ENCODE data around the gene PREX1. TPM values are rescaled to one million over a fixed set of nuclear protein-coding genes. Genes with fewer than 3 reads are reported as not detected.

Gene PREX1
- total RNA-seq, 2 experiments from 2014 or later = 130 to 156 TPM

DNA sequence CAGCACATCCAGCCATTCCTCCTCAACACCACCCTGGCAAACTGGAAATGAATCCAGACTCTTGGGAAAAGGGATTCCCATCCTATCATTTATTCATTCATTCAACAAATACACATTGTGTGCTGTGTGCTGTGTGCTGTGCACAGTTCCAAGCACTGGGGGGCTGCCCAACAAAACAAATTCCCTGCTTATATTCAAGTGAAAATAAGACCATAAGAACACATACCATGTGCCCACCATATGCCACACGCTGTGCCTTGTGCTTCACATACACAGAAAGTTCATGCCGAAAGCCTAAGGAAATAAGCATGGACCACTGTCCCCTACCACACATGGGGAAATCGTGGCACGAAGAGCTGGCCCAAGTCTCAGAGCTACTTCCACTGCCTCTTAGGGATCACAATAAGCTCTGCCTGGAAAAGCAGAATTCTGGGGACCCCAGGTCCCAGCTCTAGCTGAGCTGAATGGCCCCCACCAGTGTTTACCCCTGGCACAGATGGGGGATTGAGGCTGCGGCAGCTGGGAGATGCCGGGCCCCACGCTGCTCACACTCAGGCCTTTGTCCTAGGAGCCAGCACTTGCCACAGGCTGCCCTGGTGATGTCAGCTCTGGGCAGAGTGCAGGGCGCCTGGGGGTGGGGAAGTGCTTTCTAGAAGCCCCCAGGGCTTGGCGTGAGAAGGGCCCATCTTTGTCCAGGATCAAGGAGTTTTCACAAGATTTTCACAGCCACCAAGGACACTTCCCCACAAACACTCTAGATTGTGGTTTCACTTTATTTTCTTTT is 99.6 kb downstream of the PREX1 start:
- Mint-ChIP-seq H3K4me3 (no peak overlapping the region), H3K9me3 (ENCODE audit: low read depth) (no peaks in the 10 kb centered on the region), H3K36me3 (peaks cover 72% of the 10 kb centered on the region), H3K27ac (peak overlapping the region; percentile 67), H3K27me3 (no peaks in the 10 kb centered on the region), H3K4me1 (peaks cover 62% of the 10 kb centered on the region)
- CTCF ChIA-PET = interaction anchor here (1.0 to 1.5 kb wide), 3 partner anchors 9 to 10 kb away, joined by 3 to 5 read pairs (median 4); no protein-coding TSS in a partner anchor
- ATAC-seq (no peak), DNase-seq (no peak)

GRCh38 chr20:48727226-48727625 is 100.6 kb downstream of the PREX1 start:
- Mint-ChIP-seq H3K9me3 (ENCODE audit: low read depth) (no peaks in the 10 kb centered on the region), H3K27ac (no peak overlapping the region), H3K36me3 (peaks cover 65% of the 10 kb centered on the region), H3K4me3 (no peak overlapping the region), H3K27me3 (no peaks in the 10 kb centered on the region), H3K4me1 (peaks cover 69% of the 10 kb centered on the region)
- ATAC-seq = no peak
- DNase-seq = no peak
- CTCF ChIA-PET = interaction anchor here (1.6 kb wide), 1 partner anchor 11 kb away, joined by 4 read pairs; no protein-coding TSS in a partner anchor

DNA sequence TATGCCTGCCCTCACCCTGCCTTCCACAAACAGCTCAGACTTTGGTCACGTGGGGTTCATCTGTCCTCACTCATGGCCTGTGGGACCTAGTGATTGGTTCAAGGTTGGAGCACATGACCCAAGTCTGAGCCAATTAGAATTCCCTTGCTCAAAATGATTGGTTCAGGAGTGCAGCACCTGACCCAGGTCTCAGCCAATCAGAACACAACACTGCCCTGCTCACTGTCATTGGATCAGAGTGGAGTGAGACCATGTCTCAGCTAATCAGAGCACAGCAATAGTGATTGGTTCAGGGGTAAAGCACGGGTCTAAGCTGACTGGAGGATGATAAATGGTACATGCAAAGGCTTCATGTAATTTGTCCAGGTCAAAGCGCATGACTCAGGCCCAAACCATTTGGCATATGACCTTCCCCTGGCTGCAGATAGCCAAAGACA is 102.2 kb downstream of the PREX1 start:
- peaks cover 62% of the 10 kb centered on the region for H3K36me3 Mint-ChIP-seq
- no peaks in the 10 kb centered on the region for H3K9me3 Mint-ChIP-seq (ENCODE audit: low read depth)
- ATAC-seq (peak; percentile 37), DNase-seq (no peak)
- H3K27ac Mint-ChIP-seq = peak overlapping the region; percentile 41
- H3K27me3 Mint-ChIP-seq = no peaks in the 10 kb centered on the region
- H3K4me3 Mint-ChIP-seq = no peak overlapping the region
- CTCF ChIA-PET = interaction anchor here (1.1 to 1.6 kb wide), 3 partner anchors 44 to 68 kb away, joined by 4 to 5 read pairs (median 4); no protein-coding TSS in a partner anchor
- peaks cover 74% of the 10 kb centered on the region for H3K4me1 Mint-ChIP-seq

- peaks cover 61% of the 10 kb centered on the region for H3K36me3 Mint-ChIP-seq
- peak overlapping the region; percentile 41 for H3K27ac Mint-ChIP-seq
- DNase-seq (no peak), ATAC-seq (no peak)
- H3K4me3 Mint-ChIP-seq = no peak overlapping the region
- H3K9me3 Mint-ChIP-seq (ENCODE audit: low read depth) = no peaks in the 10 kb centered on the region
- no peaks in the 10 kb centered on the region for H3K27me3 Mint-ChIP-seq
- H3K4me1 Mint-ChIP-seq = peaks cover 74% of the 10 kb centered on the region
- CTCF ChIA-PET = interaction anchor here (1.1 to 3.0 kb wide), 5 partner anchors 14 to 180 kb away, joined by 3 to 10 read pairs (median 4); no protein-coding TSS in a partner anchor
Measured at GRCh38 chr20:48724891-48725554, 102.8 kb downstream of the PREX1 start.

DNA sequence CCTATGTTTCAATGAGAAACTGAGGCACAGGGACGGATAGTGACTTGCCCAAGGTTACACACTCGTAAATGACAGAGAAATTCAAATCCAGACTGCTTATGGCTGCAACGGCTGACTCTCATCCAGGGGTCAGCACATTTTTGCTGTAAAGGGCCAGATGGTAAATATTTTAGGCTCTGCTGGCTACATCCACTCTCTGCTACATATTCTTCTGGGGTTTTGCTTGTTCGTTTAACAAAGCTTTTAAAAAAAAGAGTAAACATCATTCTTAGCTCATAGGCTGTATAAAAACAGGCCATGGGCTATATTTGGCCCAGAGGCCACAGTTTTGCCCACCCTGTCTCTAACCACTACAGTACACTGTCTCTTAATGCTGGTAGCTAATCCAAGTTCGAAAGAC is 103.4 kb downstream of the PREX1 start:
- ATAC-seq = no peak
- no peak for DNase-seq
- H3K4me1 Mint-ChIP-seq = peaks cover 74% of the 10 kb centered on the region
- H3K9me3 Mint-ChIP-seq (ENCODE audit: low read depth) = no peaks in the 10 kb centered on the region
- CTCF ChIA-PET = interaction anchor here (1.1 to 3.0 kb wide), 5 partner anchors 15 to 181 kb away, joined by 3 to 10 read pairs (median 4); no protein-coding TSS in a partner anchor
- no peaks in the 10 kb centered on the region for H3K27me3 Mint-ChIP-seq
- peaks cover 62% of the 10 kb centered on the region for H3K36me3 Mint-ChIP-seq
- peak overlapping the region; percentile 33 for H3K27ac Mint-ChIP-seq
- no peak overlapping the region for H3K4me3 Mint-ChIP-seq

- ATAC-seq (no peak), DNase-seq (no peak)
- Mint-ChIP-seq H3K4me1 (peaks cover 75% of the 10 kb centered on the region), H3K9me3 (ENCODE audit: low read depth) (no peaks in the 10 kb centered on the region), H3K36me3 (peaks cover 65% of the 10 kb centered on the region), H3K27me3 (no peaks in the 10 kb centered on the region), H3K4me3 (no peak overlapping the region), H3K27ac (peak overlapping the region; percentile 80)
- CTCF ChIA-PET = interaction anchor here (1.1 to 3.0 kb wide), 6 partner anchors 13 to 182 kb away, joined by 3 to 10 read pairs (median 3); no protein-coding TSS in a partner anchor
Measured at GRCh38 chr20:48723308-48724264, 104.2 kb downstream of the PREX1 start.

GRCh38 chr20:48722737-48723191 is 105.0 kb downstream of the PREX1 start:
- CTCF ChIA-PET = interaction anchor here (0.9 to 3.0 kb wide), 4 partner anchors 12 to 39 kb away, joined by 3 to 10 read pairs (median 3); no protein-coding TSS in a partner anchor
- H3K9me3 Mint-ChIP-seq (ENCODE audit: low read depth) = no peaks in the 10 kb centered on the region
- ATAC-seq (peak; percentile 14), DNase-seq (peak; percentile 52)
- peaks cover 65% of the 10 kb centered on the region for H3K36me3 Mint-ChIP-seq
- no peak overlapping the region for H3K4me3 Mint-ChIP-seq
- H3K27me3 Mint-ChIP-seq = no peaks in the 10 kb centered on the region
- peak overlapping the region; percentile 80 for H3K27ac Mint-ChIP-seq
- peaks cover 77% of the 10 kb centered on the region for H3K4me1 Mint-ChIP-seq

- peaks cover 65% of the 10 kb centered on the region for H3K36me3 Mint-ChIP-seq
- CTCF ChIA-PET = interaction anchor here (0.9 to 3.0 kb wide), 5 partner anchors 13 to 39 kb away, joined by 3 to 10 read pairs (median 3); no protein-coding TSS in a partner anchor
- H3K4me3 Mint-ChIP-seq = peak overlapping the region; percentile 3
- no peaks in the 10 kb centered on the region for H3K27me3 Mint-ChIP-seq
- H3K4me1 Mint-ChIP-seq = peaks cover 81% of the 10 kb centered on the region
- peak overlapping the region; percentile 80 for H3K27ac Mint-ChIP-seq
- ATAC-seq (no peak), DNase-seq (peak; percentile 54)
- H3K9me3 Mint-ChIP-seq (ENCODE audit: low read depth) = no peaks in the 10 kb centered on the region
Measured at GRCh38 chr20:48722002-48722731, 105.6 kb downstream of the PREX1 start.

DNA sequence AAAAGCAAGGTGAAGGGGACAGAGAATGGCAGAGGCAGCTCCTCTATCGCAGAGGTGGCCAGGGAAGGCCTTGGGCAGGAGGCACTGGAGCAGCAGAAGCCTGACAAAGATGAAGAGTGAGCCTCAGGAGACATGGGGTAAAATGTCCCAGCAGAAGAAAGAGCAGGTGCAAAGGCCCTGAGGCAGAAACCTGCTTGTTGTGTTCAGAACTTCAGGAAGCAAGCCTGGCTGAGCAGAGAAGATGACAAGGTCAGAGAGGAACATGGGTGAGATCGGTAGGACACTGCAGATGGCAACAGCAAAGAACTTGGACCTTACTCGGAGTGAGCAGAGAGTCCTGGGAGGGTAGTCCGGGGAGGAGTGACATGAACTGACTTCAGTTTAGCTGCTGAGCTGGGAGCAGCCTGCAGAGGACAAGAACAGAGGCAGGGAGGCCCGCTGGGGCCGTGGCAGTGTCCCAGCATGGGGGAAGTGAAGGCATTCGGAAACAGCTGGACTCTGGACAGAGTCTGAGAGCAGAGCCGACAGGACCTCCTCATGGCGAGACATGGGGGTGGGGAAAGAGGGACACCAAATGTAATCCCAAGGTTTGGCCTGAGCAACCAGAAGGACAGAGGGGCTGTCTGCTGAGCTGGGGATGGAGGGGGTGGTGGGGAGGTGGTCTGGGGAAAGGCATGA is 106.3 kb downstream of the PREX1 start:
- Mint-ChIP-seq H3K36me3 (peaks cover 58% of the 10 kb centered on the region), H3K4me1 (peaks cover 88% of the 10 kb centered on the region), H3K27ac (peak overlapping the region; percentile 80), H3K4me3 (no peak overlapping the region), H3K27me3 (no peaks in the 10 kb centered on the region), H3K9me3 (ENCODE audit: low read depth) (no peaks in the 10 kb centered on the region)
- CTCF ChIA-PET = interaction anchor here (1.6 kb wide), 1 partner anchor 30 kb away, joined by 4 read pairs; no protein-coding TSS in a partner anchor
- no peak for ATAC-seq
- no peak for DNase-seq

- H3K4me1 Mint-ChIP-seq = peaks cover 90% of the 10 kb centered on the region
- peak overlapping the region; percentile 90 for H3K27ac Mint-ChIP-seq
- no peak overlapping the region for H3K4me3 Mint-ChIP-seq
- peaks cover 53% of the 10 kb centered on the region for H3K36me3 Mint-ChIP-seq
- no peaks in the 10 kb centered on the region for H3K9me3 Mint-ChIP-seq (ENCODE audit: low read depth)
- ATAC-seq (no peak), DNase-seq (no peak)
- CTCF ChIA-PET = interaction anchor here (1.6 to 2.6 kb wide), 2 partner anchors 19 to 31 kb away, joined by 4 to 19 read pairs; no protein-coding TSS in a partner anchor
- H3K27me3 Mint-ChIP-seq = no peaks in the 10 kb centered on the region
Measured at GRCh38 chr20:48720256-48720985, 107.4 kb downstream of the PREX1 start.

Measured in activated CD8-positive, alpha-beta memory T cell treated with anti-CD3 and anti-CD28 coated beads, Interleukin-2, amount 10 ng/mL, durations not matched to agents 7 days and 5 days (primary cell).